A673 (cell line): ENCODE results near the gene KPNA1.

Experiments used
- CTCF ChIP-seq: fragments of 300-800, 200-600 bp; sonication (generic); conservative IDR thresholded peaks from 2 replicates; pipeline ENCODE4 v1.5.1; 2017; ENCODE audit warnings: low read depth, mild to moderate bottlenecking, antibody characterized with exemption, low read length, moderate library complexity, mixed read lengths
- EZH2 ChIP-seq: fragments of 200-600 bp; sonication (generic); IDR thresholded peaks from 2 replicates; pipeline ENCODE4 v1.6.1; 2017; ENCODE audit warnings: borderline replicate concordance, low read depth, mild to moderate bottlenecking, mixed read lengths, antibody characterized with exemption, low read length; ENCODE audit not compliant: poor library complexity, severe bottlenecking

- TF ChIP-seq CTCF (no peak), EZH2 (no peak)
These were observed 42.6 kb upstream of the KPNA1 start for GRCh38 chr3:122557356-122557755.
